Endodermal cell (in vitro differentiated cells): ENCODE data around the gene PFDN6. TPM values are rescaled to one million over a fixed set of nuclear protein-coding genes. Genes with fewer than 3 reads are reported as not detected.

ENCODE experiments used
- DNase-seq: peaks from one replicate; pipeline ENCODE4 v3.0.0-alpha.2; 2017
- H3K27ac ChIP-seq: 2 replicates; pipeline ENCODE4 v1.5.1; 2013; ENCODE audit warnings: mild to moderate bottlenecking, low read depth, low read length, moderate library complexity
- H3K27me3 ChIP-seq: 2 replicates; pipeline ENCODE4 v1.6.1; 2013; ENCODE audit warnings: mild to moderate bottlenecking, low read length, moderate library complexity; ENCODE audit not compliant: insufficient read depth, control insufficient read depth, poor library complexity, severe bottlenecking
- H3K36me3 ChIP-seq: 2 replicates; pipeline ENCODE4 v1.7.0; 2013; ENCODE audit warnings: mild to moderate bottlenecking, low read length, moderate library complexity; ENCODE audit not compliant: control insufficient read depth, insufficient read depth
- H3K4me1 ChIP-seq: one replicate; pipeline ENCODE4 v1.7.0; 2013; ENCODE audit warnings: low read length; ENCODE audit not compliant: control insufficient read depth, insufficient read depth
- H3K4me3 ChIP-seq: 2 replicates; pipeline ENCODE4 v1.5.1; 2013; ENCODE audit warnings: mild to moderate bottlenecking, low read length, moderate library complexity
- H3K9ac ChIP-seq: 2 replicates; pipeline ENCODE4 v1.6.1; 2013; ENCODE audit warnings: mild to moderate bottlenecking, low read length, moderate library complexity; ENCODE audit not compliant: poor library complexity, severe bottlenecking; ENCODE audit errors: extremely low read depth
- H3K9me3 ChIP-seq: 2 replicates; pipeline ENCODE4 v1.6.1; 2013; ENCODE audit warnings: mild to moderate bottlenecking, low read length, moderate library complexity; ENCODE audit not compliant: control insufficient read depth
- H3K27ac Mint-ChIP-seq: 2 replicates; pipeline ENCODE4 v1.8.0; 2020; ENCODE audit warnings: mixed read lengths
- H3K27me3 Mint-ChIP-seq: 2 replicates; pipeline ENCODE4 v1.8.0; 2021; ENCODE audit warnings: mild to moderate bottlenecking, mixed read lengths; ENCODE audit not compliant: insufficient read depth
- H3K36me3 Mint-ChIP-seq: 2 replicates; pipeline ENCODE4 v1.8.0; 2020; ENCODE audit warnings: low read depth, mixed read lengths
- H3K4me1 Mint-ChIP-seq: 2 replicates; pipeline ENCODE4 v1.8.0; 2020; ENCODE audit warnings: mixed read lengths
- H3K4me3 Mint-ChIP-seq: 2 replicates; pipeline ENCODE4 v1.8.0; 2020; ENCODE audit warnings: mild to moderate bottlenecking, moderate library complexity, mixed read lengths
- H3K9me3 Mint-ChIP-seq: 2 replicates; pipeline ENCODE4 v1.8.0; 2020; ENCODE audit warnings: mild to moderate bottlenecking, mixed read lengths
- CTCF ChIP-seq: fragments of 200-600 bp; sonication (generic); conservative IDR thresholded peaks from 2 replicates; pipeline ENCODE4 v1.5.0; 2021; ENCODE audit warnings: antibody characterized with exemption, mild to moderate bottlenecking
- WGBS, 2 experiments: methylation state at CpG; one replicate each; pipeline versions ENCODE4 v1.1.5 to v1.1.7; 2013; ENCODE audit warnings: missing lambda C conversion rate in 2 of 2, mixed read lengths in 1 of 2; ENCODE audit not compliant: insufficient coverage in 1 of 2, insufficient read length in 1 of 2; 5-methylcytosine and 5-hydroxymethylcytosine counted together
- total RNA-seq, 2 donors: library from RNA; stranded (reverse); fragmentation: NEBNext Ultra II Directional in 1 of 2; extraction: Animal tissue kit (Norgen Biotek cat#: 25700) in 1 of 2; gene quantifications; 2 replicates in 1 of 2; 3 replicates in 1 of 2; pipeline ENCODE4 v1.2.1, GENCODE V29; 2021

PFDN6 gene
- total RNA-seq, 2 donors from 2014 or later, result 69.9 to 86.4 TPM

- DNase-seq, result peak; percentile 99
- peaks cover 17% of the 10 kb centered on the region for H3K4me1 ChIP-seq
- H3K4me3 ChIP-seq, result peak within 1 kb of the TSS; percentile 89
- Mint-ChIP-seq H3K4me3 (peak within 1 kb of the TSS; percentile 87), H3K36me3 (peaks cover 36% of the 10 kb centered on the region), H3K4me1 (peaks cover 40% of the 10 kb centered on the region), H3K27me3 (peaks cover 11% of the 10 kb centered on the region), H3K27ac (peak within 1 kb of the TSS; percentile 99), H3K9me3 (no peaks in the 10 kb centered on the region)
- WGBS, 2 experiments, result 2 to 3% methylated on average over 21 to 44 of the region's 44 CpGs
- H3K27me3 ChIP-seq, result peaks cover 10% of the 10 kb centered on the region
- TF ChIP-seq CTCF, result no peak
- peak within 1 kb of the TSS; percentile 31 for H3K9ac ChIP-seq
- H3K9me3 ChIP-seq, result no peaks in the 10 kb centered on the region
- H3K36me3 ChIP-seq, result peaks cover 30% of the 10 kb centered on the region
- peak within 1 kb of the TSS; percentile 55 for H3K27ac ChIP-seq
These were observed 28.4 kb downstream of the PFDN6 start, which contains the start of gene ZBTB22 for GRCh38 chr6:33317669-33318425. TSS of gene ZBTB22 (minus strand) at chr6:33317744. CDS start at chr6:33316916, 828 bp downstream.

- peak; percentile 42 for DNase-seq
- peak overlapping the region; percentile 99 for H3K27ac Mint-ChIP-seq
- no peaks in the 10 kb centered on the region for H3K9me3 Mint-ChIP-seq
- no peaks in the 10 kb centered on the region for H3K9me3 ChIP-seq
- TF ChIP-seq CTCF, result no peak
- H3K27me3 ChIP-seq, result peaks cover 5% of the 10 kb centered on the region
- peak overlapping the region; percentile 89 for H3K4me3 ChIP-seq
- H3K36me3 Mint-ChIP-seq, result peaks cover 36% of the 10 kb centered on the region
- H3K27me3 Mint-ChIP-seq, result peaks cover 7% of the 10 kb centered on the region
- peak overlapping the region; percentile 87 for H3K4me3 Mint-ChIP-seq
- peaks cover 36% of the 10 kb centered on the region for H3K4me1 Mint-ChIP-seq
- WGBS, 2 experiments, result 71 to 75% methylated on average over 4 to 8 of the region's 8 CpGs
- H3K36me3 ChIP-seq, result peaks cover 30% of the 10 kb centered on the region
- peak overlapping the region; percentile 31 for H3K9ac ChIP-seq
- H3K4me1 ChIP-seq, result peaks cover 17% of the 10 kb centered on the region
- H3K27ac ChIP-seq, result peak overlapping the region; percentile 55
These were observed 29.1 kb downstream of the PFDN6 start for GRCh38 chr6:33318426-33319073.

- Histone ChIP-seq H3K9me3 (no peaks in the 10 kb centered on the region), H3K36me3 (peaks cover 30% of the 10 kb centered on the region), H3K27me3 (no peaks in the 10 kb centered on the region), H3K9ac (no peak overlapping the region), H3K4me3 (no peak overlapping the region), H3K27ac (no peak overlapping the region), H3K4me1 (peaks cover 17% of the 10 kb centered on the region)
- Mint-ChIP-seq H3K27ac (peak overlapping the region; percentile 78), H3K4me3 (no peak overlapping the region), H3K9me3 (no peaks in the 10 kb centered on the region), H3K4me1 (peaks cover 37% of the 10 kb centered on the region), H3K36me3 (peaks cover 36% of the 10 kb centered on the region), H3K27me3 (peaks cover under 1% of the 10 kb centered on the region)
- DNase-seq, result no peak
- 75 to 95% methylated on average over 1 to 3 of the region's 3 CpGs for WGBS, 2 experiments
- TF ChIP-seq CTCF, result no peak
These were observed 30.5 kb downstream of the PFDN6 start for GRCh38 chr6:33319939-33320314.
